ENCODE measurements around the gene HACL1. TPM values are rescaled to one million over a fixed set of nuclear protein-coding genes. Genes with fewer than 3 reads are reported as not detected.

The HACL1 gene
- total and polyA plus RNA-seq, 10 of the 15 experiments (the other 5 are each of a cell fraction or from before 2014, with no cell fraction given): 19.4 to 48.7 (median 30.1) TPM

- no peaks in the 10 kb centered on the region for H3K27me3 ChIP-seq (replicated peaks in 1 of 2; ENCODE audit: control insufficient read depth in 2 of 2, insufficient read depth in 2 of 2, low read length in 1 of 2)
- WGBS (ENCODE audit: insufficient coverage, insufficient replicate concordance, low lambda C conversion rate, missing lambda C conversion rate): 100% methylated on average over 2 of the region's 2 CpGs
- no peaks in the 10 kb centered on the region for H3K36me3 ChIP-seq (ENCODE audit: control insufficient read depth in 2 of 2, insufficient read depth in 2 of 2, low read length in 1 of 2)
- DNase-seq (ENCODE audit: low read depth, low spot score) (no peak), ATAC-seq (no peak), FAIRE-seq (no peak)
- CTCF ChIA-PET: interaction anchor here (0.7 to 1.9 kb wide), 12 partner anchors 130 to 429 kb away, joined by 3 to 5 read pairs (median 4); partner anchors contain the start of genes ANKRD28 and CAPN7
- H3K4me1 ChIP-seq (ENCODE audit: control insufficient read depth, insufficient read depth, low read length): peaks cover 44% of the 10 kb centered on the region
- H3K9me3 ChIP-seq (replicated peaks; ENCODE audit: control insufficient read depth, insufficient read depth, low read length): peaks cover 6% of the 10 kb centered on the region; the same call in 2 of the 3 replicates
- in situ Hi-C loops (cut with MboI): loop anchor here (5.0 kb wide), 1 partner anchor 173 kb away; no protein-coding TSS in a partner anchor
- POLR2A ChIA-PET: interaction anchor here (1.3 to 2.9 kb wide), 5 partner anchors 11 to 179 kb away, joined by 3 to 10 read pairs (median 7); partner anchors contain the start of gene ANKRD28
- SMC1A ChIA-PET (ENCODE audit: uncharacterized antibody, unreplicated experiment): interaction anchor here (1.2 to 14.5 kb wide), 7 partner anchors 8 to 175 kb away, joined by 4 to 362 read pairs (median 5); no protein-coding TSS in a partner anchor
- no peaks in the 10 kb centered on the region for H4K20me1 ChIP-seq (ENCODE audit: control insufficient read depth, insufficient read depth)
- H3K4me2 ChIP-seq (ENCODE audit: control insufficient read depth, insufficient read depth): no peak overlapping the region
- H3K9ac ChIP-seq (ENCODE audit: control insufficient read depth, insufficient read depth, low read length): no peak overlapping the region
- no peak for TF ChIP-seq SMAD5 (IDR thresholded peaks at IDR 0.05; ENCODE audit: low read depth)
- TF ChIP-seq NKRF (conservative IDR thresholded peaks at IDR 0.05): no peak
- TF ChIP-seq KDM1A (IDR thresholded peaks at IDR 0.05; ENCODE audit: borderline replicate concordance): no peak
- TF ChIP-seq CUX1 (IDR thresholded peaks at IDR 0.05; ENCODE audit: insufficient replicate concordance, low read depth, low read length): no peak
- no peak overlapping the region for H3K27ac ChIP-seq (ENCODE audit: control insufficient read depth, insufficient read depth)
- intact Hi-C loops (cut with micrococcal nuclease; ENCODE audit: unreplicated experiment): loop anchor here (5.0 to 10.0 kb wide), 3 partner anchors 33 to 540 kb away; partner anchors contain the start of gene GALNT15
- no peak overlapping the region for H2AFZ ChIP-seq (ENCODE audit: control insufficient read depth, low read depth, low read length)
- RAD21 ChIA-PET (ENCODE audit: unreplicated experiment): interaction anchor here (1.3 to 2.7 kb wide), 7 partner anchors 13 to 178 kb away, joined by 3 to 14 read pairs (median 5); partner anchors contain the start of gene ANKRD28
- H3K4me3 ChIP-seq: no peak overlapping the region
- H3K79me2 ChIP-seq (ENCODE audit: control insufficient read depth, insufficient read depth, low read length): no peaks in the 10 kb centered on the region
- no TSS peak for BruUV-seq (replicated peaks)
Observed at GRCh38 chr3:15634671-15635070, 33.3 kb upstream of the HACL1 start.

Measured in GM12878 (cell line).